Measurements from ENCODE around the gene ZC3H12C. TPM values are rescaled to one million over a fixed set of nuclear protein-coding genes. Genes with fewer than 3 reads are reported as not detected.

The ZC3H12C gene
- total RNA-seq, 8 experiments from 2014 or later, result 3.4 to 24.7 (median 9.3) TPM

DNA sequence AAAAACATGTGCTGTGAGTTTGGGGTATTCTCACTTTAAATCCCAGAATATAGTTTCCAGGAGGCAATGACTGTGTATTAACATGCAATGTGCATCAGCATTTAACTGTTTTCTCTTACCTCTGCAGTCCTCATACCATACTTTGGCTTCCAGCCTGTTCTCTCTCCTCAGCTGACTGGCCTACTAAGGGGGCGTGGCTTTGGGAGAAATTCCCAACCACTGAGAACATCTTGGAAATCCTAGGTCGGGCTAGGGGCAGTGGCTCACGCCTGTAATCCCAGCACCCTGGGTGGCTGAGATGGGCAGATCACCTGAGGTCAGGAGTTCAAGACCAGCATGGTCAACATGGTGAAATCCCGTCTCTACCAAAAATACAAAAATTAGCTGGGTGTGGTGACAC lies 13.5 kb upstream of the ZC3H12C start:
- in situ Hi-C loops (cut with MboI; ENCODE audit: low pct_unique_long_range_greater_than_20kb in 2 of 9, low sequenced_read_pairs in 9 of 9, unreplicated experiment in 9 of 9), result loop anchor here in 1 of 9 experiments (10.0 kb wide), 1 partner anchor 125 kb away; no protein-coding TSS in a partner anchor
- Histone ChIP-seq H3K4me1 (replicated peaks in 1 of 2) (peaks cover 30 to 31% of the 10 kb centered on the region in 2 donors), H3K27ac (no peak overlapping the region), H3K4me3 (no peak overlapping the region)
- ATAC-seq (replicated peaks in 6 of 8), result no peak
- WGBS, 10 experiments, result 40 to 100% (median 98%) methylated on average over 1 to 4 of the region's 4 CpGs; no CpG with 5 or more reads in 2 of the 10 experiments

DNA sequence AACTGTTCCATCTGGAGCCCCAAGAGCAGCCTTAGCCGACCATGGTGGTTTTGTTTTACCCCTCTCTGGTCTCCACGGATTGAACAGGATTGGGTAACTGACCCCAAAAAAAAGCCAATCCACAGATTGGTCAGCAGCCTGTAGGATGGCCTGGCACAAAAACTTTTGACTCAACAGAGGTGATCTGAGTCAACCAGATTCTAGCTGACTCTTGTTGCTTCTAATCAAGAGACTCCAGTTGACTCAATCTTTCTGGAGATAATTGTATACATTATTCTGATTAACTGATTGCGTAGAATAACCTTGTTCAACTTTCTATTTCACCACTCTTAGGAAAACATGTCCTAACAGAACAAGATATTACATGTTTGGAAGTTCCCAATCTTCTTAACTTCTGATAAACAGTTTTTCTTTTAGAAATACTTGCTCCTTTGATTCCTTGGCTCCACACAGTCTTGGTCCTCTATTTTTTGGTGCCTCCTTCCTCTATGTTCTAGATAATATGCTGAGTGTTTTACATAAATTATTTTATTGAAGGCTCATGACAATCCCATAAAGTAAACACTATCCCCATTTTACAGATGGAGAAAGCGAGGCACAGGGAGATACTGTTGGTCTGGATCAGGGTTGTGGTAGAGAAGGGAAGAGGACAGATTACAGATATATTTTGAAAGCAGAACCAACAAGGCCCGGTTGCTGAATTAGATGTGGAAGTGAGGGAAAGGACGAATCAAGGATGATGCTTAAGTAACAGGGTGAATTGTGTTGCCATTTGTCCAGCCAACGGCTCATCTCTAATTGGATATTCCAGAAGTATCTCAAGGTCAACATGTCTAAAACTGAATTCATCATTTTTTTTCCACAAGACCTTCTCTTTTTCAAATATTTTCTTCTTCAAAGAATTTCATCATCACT lies 11.5 kb upstream of the ZC3H12C start:
- H3K4me3 ChIP-seq, result no peak overlapping the region
- H3K27ac ChIP-seq, result no peak overlapping the region
- 55 to 100% (median 90%) methylated on average over 2 to 7 of the region's 7 CpGs; no CpG with 5 or more reads in 1 of the 10 experiments for WGBS, 10 experiments
- no peak for ATAC-seq (replicated peaks in 6 of 8)
- H3K4me1 ChIP-seq (replicated peaks in 1 of 2), result peaks cover 16 to 18% of the 10 kb centered on the region in 2 donors
- in situ Hi-C loops (cut with MboI; ENCODE audit: low pct_unique_long_range_greater_than_20kb in 2 of 9, low sequenced_read_pairs in 9 of 9, unreplicated experiment in 9 of 9), result no loop called here

DNA sequence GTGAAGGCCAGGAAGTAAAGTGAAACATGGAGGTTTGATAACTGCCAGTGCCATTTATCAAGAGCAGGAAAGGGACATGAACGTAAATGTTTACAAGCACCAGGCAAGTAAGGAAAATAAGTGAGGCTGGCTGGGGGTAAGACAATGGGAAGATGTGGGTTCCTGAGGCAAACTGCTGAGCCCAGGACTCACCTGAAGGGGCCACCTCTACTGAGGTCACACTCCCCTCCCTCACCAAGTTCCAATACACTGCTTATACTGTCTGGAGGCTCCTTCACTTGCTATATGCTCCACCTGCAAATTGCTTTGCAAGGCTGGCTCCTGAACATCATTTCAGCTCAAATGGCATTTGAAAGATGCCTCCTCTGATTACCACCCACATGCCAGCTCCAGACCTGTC lies 10.3 kb upstream of the ZC3H12C start:
- 75 to 100% (median 86%) methylated on average over 1 of the region's 1 CpG; no CpG with 5 or more reads in 5 of the 10 experiments for WGBS, 10 experiments
- H3K27ac ChIP-seq, result no peak overlapping the region
- peaks cover 4 to 7% of the 10 kb centered on the region in 2 donors for H3K4me1 ChIP-seq (replicated peaks in 1 of 2)
- H3K4me3 ChIP-seq, result no peak overlapping the region
- in situ Hi-C loops (cut with MboI; ENCODE audit: low pct_unique_long_range_greater_than_20kb in 2 of 9, low sequenced_read_pairs in 9 of 9, unreplicated experiment in 9 of 9), result no loop called here
- no peak for ATAC-seq (replicated peaks in 6 of 8)

DNA sequence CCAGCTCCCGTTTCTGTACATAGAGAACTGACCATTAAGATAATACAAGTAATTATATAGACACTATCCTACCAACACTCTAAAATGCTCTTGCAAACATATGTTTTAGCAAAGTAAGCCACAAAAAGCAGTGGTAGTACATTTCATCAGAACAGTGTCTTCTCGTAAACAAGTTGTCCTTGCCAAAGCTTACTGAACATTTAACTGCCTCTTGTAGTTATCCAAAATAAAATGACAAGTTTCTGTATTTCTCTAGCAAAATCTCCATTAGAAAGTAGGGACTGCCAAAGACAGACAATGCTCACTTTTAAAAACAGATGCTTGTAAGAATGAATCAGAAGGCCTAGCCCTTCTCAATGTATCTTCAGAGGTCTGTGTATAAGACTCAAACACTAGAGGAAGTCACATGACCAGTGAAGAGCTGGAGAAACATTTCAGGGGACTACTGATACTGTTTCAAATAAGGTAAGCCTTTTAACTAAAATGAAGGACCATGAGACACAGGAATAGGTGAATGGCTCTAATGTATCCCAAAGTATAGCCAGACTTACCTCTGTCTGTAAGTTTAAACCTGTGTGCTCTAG lies 7.8 kb upstream of the ZC3H12C start:
- no peak overlapping the region for H3K4me3 ChIP-seq
- ATAC-seq (replicated peaks in 6 of 8), result no peak
- in situ Hi-C loops (cut with MboI; ENCODE audit: low pct_unique_long_range_greater_than_20kb in 2 of 9, low sequenced_read_pairs in 9 of 9, unreplicated experiment in 9 of 9), result no loop called here
- H3K4me1 ChIP-seq (replicated peaks in 1 of 2), result peaks cover 0 to 3% of the 10 kb centered on the region in 2 donors
- no peak overlapping the region for H3K27ac ChIP-seq
- WGBS, 10 experiments, result 43 to 100% (median 95%) methylated on average over 1 to 2 of the region's 2 CpGs; no CpG with 5 or more reads in 1 of the 10 experiments

DNA sequence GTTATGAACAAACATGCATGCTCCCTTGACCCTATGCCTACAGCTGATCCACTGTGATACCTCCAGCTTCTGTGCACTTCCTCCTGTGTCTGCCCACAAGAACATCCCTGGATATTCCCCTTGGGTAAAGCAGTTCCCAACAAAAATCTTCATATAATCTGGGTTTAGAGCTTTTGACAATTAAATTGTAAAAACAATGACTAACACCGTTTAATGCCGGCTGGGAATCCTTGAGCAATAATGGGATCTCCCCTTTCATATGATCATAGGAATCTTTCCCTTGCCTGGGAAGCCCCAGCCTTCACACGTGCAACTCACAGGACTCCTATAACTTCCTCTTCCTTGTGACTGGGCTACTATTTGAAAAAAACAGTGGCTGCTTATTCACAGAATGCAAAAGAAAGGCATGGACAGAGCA lies 6.3 kb upstream of the ZC3H12C start:
- H3K27ac ChIP-seq, result no peak overlapping the region
- peaks cover 4 to 8% of the 10 kb centered on the region in 2 donors for H3K4me1 ChIP-seq (replicated peaks in 1 of 2)
- no peak overlapping the region for H3K4me3 ChIP-seq
- peak in 3 of 8 experiments; percentile 25 to 73 (median 60) for ATAC-seq (replicated peaks in 6 of 8)
- in situ Hi-C loops (cut with MboI; ENCODE audit: low pct_unique_long_range_greater_than_20kb in 2 of 9, low sequenced_read_pairs in 9 of 9, unreplicated experiment in 9 of 9), result no loop called here
- WGBS, 10 experiments, result 6 to 100% (median 39%) methylated on average over 1 to 3 of the region's 3 CpGs; no CpG with 5 or more reads in 1 of the 10 experiments

DNA sequence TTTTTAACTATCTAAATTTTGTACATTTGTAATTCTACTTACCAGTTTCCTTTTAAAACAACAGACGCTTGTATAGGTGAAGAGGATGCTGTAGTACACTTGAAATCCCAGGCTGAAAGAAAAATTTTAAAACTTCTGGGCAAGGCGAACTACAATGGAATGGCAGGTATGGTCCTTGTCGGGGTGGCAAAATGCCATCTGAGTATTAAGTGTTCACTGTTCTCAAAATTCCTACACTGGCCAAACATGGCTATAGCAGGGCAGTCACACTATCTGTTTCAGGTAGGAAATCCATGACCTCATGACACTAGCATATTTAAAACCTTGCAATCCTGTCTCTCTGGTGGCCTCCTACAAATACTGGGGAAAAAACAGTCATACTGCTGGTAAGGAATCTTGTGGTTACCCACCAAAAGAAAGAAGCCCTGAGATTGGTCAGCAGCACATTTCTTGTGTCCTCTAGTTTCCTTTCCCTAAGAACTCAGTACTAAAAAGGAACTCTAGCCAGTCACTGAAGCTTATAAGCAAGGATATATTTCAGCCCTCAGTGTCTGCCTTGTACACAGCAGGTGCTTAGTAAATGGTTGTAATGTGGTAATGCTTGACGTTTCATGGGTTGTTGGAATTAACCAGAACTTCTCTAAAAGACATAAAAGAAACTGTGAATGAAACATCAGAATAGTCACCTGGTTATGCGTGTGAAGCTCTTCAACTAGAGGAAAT lies 5.2 kb upstream of the ZC3H12C start:
- ATAC-seq (replicated peaks in 6 of 8), result no peak
- 67 to 100% (median 84%) methylated on average over 1 to 5 of the region's 5 CpGs; no CpG with 5 or more reads in 1 of the 10 experiments for WGBS, 10 experiments
- no peak overlapping the region for H3K27ac ChIP-seq
- H3K4me1 ChIP-seq (replicated peaks in 1 of 2), result peaks cover 5 to 8% of the 10 kb centered on the region in 2 donors
- in situ Hi-C loops (cut with MboI; ENCODE audit: low pct_unique_long_range_greater_than_20kb in 2 of 9, low sequenced_read_pairs in 9 of 9, unreplicated experiment in 9 of 9), result no loop called here
- H3K4me3 ChIP-seq, result no peak overlapping the region

DNA sequence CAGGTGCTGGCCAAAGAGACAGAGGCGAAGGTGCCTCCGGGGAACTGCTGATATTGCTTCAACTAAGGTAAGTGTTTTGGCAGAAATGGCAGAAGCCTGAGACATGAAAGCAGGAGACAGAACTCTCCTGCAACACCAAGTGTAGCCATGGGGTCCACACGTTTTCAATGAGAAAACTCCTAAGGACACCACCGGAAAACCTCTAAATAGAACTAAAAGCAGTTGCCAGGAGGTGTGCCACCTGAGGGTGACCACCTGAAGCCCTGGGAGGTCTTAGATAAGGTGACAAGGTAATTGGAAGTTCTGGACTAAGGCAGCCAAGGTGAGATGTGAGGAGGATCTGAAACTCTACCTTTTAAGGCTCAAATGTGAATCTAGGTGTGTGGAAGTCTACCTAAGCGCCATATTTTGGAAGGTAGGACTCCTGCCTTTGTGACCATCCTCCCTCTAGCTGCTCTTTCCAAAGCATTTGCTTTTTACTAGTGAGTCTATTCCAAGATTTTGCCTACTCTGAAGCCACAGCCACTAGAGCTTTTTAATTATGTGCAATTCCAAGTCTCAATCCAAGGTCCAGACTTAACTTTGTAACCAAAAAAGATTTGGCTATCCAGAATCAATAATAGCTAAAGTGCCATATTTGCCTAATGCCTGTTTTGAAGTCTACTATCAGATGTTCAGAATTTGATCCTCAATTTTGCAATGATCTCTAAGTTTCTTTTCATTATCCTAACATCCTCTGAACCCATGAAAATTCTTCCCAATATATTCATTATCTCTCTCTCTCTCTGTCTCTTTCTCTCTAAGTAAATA lies 4.5 kb upstream of the ZC3H12C start:
- in situ Hi-C loops (cut with MboI; ENCODE audit: low pct_unique_long_range_greater_than_20kb in 2 of 9, low sequenced_read_pairs in 9 of 9, unreplicated experiment in 9 of 9), result no loop called here
- WGBS, 10 experiments, result 71 to 100% (median 92%) methylated on average over 1 to 5 of the region's 5 CpGs; no CpG with 5 or more reads in 1 of the 10 experiments
- Histone ChIP-seq H3K4me1 (replicated peaks in 1 of 2) (peaks cover 5 to 7% of the 10 kb centered on the region in 2 donors), H3K4me3 (no peak overlapping the region), H3K27ac (no peak overlapping the region)
- ATAC-seq (replicated peaks in 6 of 8), result no peak

DNA sequence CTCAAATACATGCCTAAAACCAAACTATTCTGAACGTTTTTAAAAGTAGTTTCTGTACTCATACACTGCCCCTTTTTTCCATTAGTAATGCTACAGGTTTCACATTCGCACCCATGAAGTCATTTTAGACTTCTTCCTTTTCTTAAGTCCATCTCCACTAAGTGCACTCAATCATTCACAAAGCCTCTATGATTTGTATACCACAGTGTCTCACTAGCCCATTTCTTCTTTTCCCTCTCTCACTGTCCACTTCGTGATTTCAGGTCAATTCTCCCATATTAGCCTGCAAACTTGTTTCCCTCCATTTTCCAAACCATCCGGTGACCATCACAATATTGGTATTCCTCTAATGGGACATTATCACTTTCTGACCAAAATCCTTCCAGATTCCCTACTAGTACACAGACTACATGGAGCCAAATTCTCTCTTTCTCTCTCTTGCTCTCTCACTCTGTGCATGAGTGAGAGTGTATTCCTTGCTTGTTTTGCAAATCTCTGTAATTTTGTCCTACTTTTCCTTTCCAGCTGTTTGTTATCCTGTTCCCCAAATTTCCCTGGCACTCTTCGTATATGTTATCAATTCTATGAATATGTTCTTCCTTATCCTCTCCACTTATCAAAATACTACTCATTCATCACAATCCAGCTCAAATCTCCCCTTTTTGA lies 3.4 kb upstream of the ZC3H12C start:
- WGBS, 10 experiments, result 58 to 100% (median 81%) methylated on average over 2 to 5 of the region's 5 CpGs
- no peak overlapping the region for H3K27ac ChIP-seq
- H3K4me1 ChIP-seq (replicated peaks in 1 of 2), result peaks cover 7 to 11% of the 10 kb centered on the region in 2 donors
- H3K4me3 ChIP-seq, result no peak overlapping the region
- in situ Hi-C loops (cut with MboI; ENCODE audit: low pct_unique_long_range_greater_than_20kb in 2 of 9, low sequenced_read_pairs in 9 of 9, unreplicated experiment in 9 of 9), result no loop called here
- no peak for ATAC-seq (replicated peaks in 6 of 8)

DNA sequence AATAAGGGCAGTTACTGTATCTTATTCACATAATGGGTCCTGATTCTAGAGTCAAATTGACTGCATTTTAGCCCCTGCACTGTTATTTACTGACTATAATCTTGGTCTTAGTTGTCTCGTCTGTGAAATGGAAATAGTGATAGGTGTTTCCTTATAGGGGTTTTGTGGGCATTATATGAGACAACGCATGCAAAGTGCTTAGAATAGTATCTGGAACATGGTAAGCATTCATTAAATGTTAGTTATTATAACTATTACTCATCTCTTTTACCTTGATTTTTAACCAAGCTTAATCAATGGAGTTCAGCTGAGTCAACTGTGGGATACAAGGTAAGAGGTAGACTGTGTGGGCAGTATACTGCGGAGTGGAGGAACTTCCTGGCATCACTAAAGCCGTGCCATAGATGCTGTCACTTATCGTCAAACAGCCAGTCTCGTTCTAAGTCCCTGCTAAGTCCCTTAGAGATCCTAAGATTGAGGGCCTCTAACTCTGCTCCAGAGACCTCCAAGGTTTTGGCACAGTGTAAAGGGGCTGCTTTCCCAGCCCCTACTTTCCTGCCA lies 2.6 kb upstream of the ZC3H12C start:
- Histone ChIP-seq H3K27ac (no peak overlapping the region), H3K4me1 (replicated peaks in 1 of 2) (peaks cover 8 to 16% of the 10 kb centered on the region in 2 donors), H3K4me3 (no peak overlapping the region)
- WGBS, 10 experiments, result 35 to 95% (median 82%) methylated on average over 2 to 5 of the region's 6 CpGs
- no peak for ATAC-seq (replicated peaks in 6 of 8)
- in situ Hi-C loops (cut with MboI; ENCODE audit: low pct_unique_long_range_greater_than_20kb in 2 of 9, low sequenced_read_pairs in 9 of 9, unreplicated experiment in 9 of 9), result no loop called here

DNA sequence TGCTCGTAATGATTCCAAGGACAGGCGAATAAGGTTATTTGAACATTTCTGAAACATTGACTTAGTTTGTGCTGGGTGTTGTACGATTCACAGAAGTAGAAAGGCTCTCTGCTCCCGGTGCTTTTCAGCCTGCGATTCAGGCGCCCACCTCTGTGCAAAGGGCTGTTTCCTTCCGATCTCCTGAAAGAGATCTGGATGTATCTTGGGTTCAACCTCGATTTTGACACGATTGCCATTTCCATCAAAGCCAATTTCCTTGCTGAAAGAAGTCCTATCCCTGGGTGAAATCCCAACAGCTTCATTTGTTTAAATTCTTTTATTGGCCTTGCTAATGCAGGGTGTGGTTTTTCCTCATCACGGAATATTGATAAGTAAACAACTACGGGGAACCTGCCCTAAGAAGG lies 1.1 kb upstream of the ZC3H12C start:
- ATAC-seq (replicated peaks in 6 of 8), result peak in 1 of 8 experiments; percentile 7
- in situ Hi-C loops (cut with MboI; ENCODE audit: low pct_unique_long_range_greater_than_20kb in 2 of 9, low sequenced_read_pairs in 9 of 9, unreplicated experiment in 9 of 9), result no loop called here
- Histone ChIP-seq H3K27ac (peak overlapping the region; percentile 93 to 98), H3K4me1 (replicated peaks in 1 of 2) (peaks cover 15 to 19% of the 10 kb centered on the region in 2 donors), H3K4me3 (peak overlapping the region; percentile 55 to 78 (median 67))
- WGBS, 10 experiments, result 7 to 95% (median 27%) methylated on average over 2 to 11 of the region's 11 CpGs; no CpG with 5 or more reads in 1 of the 10 experiments

DNA sequence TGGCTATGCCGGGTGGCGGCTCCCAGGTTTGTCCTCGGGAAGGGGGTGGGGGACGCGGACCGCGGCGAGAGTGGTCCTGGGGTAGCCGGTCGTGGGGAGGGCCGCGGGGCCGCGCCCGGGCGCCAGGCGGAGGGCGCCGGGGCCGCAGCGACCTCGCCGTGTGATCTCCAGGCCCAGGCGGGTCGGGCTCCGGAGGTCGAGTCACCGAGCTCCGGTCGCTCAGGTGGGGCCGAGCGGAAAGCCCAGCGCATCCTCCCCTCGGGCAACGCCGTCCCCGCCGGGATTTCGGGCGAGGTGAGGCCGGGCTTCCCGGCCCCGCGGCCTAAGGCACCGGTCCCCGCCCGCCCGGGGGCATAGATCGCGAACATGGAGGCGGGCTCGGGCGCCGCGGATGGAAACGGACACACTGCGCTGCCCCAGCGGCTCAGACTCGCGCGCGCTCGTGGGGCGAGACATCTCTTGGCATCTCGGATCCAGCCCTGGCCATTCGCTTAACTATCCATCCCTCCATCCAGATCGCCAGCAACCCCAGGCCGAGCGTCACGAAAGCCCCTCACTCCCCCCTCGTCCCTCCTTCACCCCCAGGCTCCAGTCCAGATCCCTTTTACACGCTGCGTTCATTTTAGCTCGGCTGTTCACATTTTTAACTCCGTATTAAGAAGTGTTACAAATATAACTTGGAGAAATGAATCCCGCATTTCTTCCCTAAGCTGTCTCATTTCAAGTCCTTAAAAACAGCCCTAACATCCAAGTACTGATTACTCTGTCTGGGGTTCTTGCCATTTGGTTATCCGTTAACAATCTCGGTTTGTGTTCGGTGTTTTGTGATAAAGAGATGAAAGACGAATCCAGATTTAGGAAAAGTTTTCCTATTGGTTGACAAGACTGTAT lies 460 bp downstream of the ZC3H12C start:
- Histone ChIP-seq H3K4me1 (replicated peaks in 1 of 2) (peaks cover 15 to 19% of the 10 kb centered on the region in 2 donors), H3K27ac (peak overlapping the region; percentile 93 to 98), H3K4me3 (peak overlapping the region; percentile 55 to 78 (median 67))
- in situ Hi-C loops (cut with MboI; ENCODE audit: low pct_unique_long_range_greater_than_20kb in 2 of 9, low sequenced_read_pairs in 9 of 9, unreplicated experiment in 9 of 9), result no loop called here
- peak; percentile 11 to 60 (median 38) for ATAC-seq (replicated peaks in 6 of 8)
- 0 to 14% (median 2%) methylated on average over 2 to 10 of the region's 80 CpGs; no CpG with 5 or more reads in 1 of the 10 experiments for WGBS, 10 experiments
